Adipocyte (in vitro differentiated cells): ENCODE data around the gene DNMBP.
A peak's percentile ranks its signal among the peaks of the same experiment; 100 is the strongest.
"Not testable (repeated sequence)": the region's sequence is repeated elsewhere in the genome, so short reads cannot be mapped to it uniquely, and the experiment has no call there.

ENCODE experiments used
- DNase-seq: peaks from one replicate; pipeline ENCODE4 v3.0.0-alpha.2; 2015; ENCODE audit warnings: low read depth
- H3K27me3 ChIP-seq: replicated peaks from 2 replicates; pipeline ENCODE4 v1.7.0; 2013; ENCODE audit warnings: mild to moderate bottlenecking, low read length, moderate library complexity; ENCODE audit not compliant: control insufficient read depth, insufficient read depth
- H3K36me3 ChIP-seq: 2 replicates; pipeline ENCODE4 v1.7.0; 2013; ENCODE audit warnings: low read length, mild to moderate bottlenecking, moderate library complexity; ENCODE audit not compliant: control insufficient read depth, insufficient read depth, severe bottlenecking
- H3K4me1 ChIP-seq: 2 replicates; pipeline ENCODE4 v1.7.0; 2013; ENCODE audit warnings: mild to moderate bottlenecking, low read length, moderate library complexity; ENCODE audit not compliant: control insufficient read depth, insufficient read depth
- H3K4me3 ChIP-seq: 2 replicates; pipeline ENCODE4 v1.7.0; 2013; ENCODE audit warnings: mild to moderate bottlenecking, low read length, moderate library complexity
- H3K9ac ChIP-seq: 2 replicates; pipeline ENCODE4 v1.7.0; 2013; ENCODE audit warnings: mild to moderate bottlenecking, low read length, moderate library complexity
- H3K9me3 ChIP-seq: 2 replicates; pipeline ENCODE4 v1.7.0; 2013; ENCODE audit warnings: mild to moderate bottlenecking, low read length, moderate library complexity; ENCODE audit not compliant: control insufficient read depth

DNMBP gene

DNA sequence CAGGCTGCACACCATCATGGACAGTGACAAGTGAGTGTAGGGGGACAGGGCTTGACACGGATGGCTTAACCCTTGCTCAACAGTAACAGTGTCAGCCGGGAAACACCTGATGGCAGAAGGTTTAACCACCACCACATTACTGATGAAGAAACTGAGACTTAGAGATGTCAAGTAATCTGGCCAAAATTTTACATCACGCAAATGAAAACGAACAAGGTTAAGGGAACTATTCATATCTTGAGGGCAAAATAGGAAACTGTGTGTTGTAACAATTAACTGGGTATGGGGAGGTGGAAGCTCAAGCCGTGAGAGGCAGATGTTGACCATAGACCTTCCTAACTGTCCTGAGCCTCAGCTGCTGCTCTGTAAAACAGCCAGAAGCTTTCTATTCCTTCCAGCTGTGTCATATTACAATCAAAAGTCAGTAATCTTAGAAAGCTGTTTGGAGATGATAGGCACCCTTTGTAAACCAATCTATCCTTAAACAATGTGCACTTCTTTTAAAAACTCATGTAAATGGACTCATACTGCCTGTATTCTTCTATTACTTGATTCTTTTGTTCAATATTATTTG, 158.9 kb downstream of the DNMBP start:
- Histone ChIP-seq H3K4me3 (no peak overlapping the region), H3K9ac (no peak overlapping the region), H3K9me3 (peaks cover 8% of the 10 kb centered on the region)

GRCh38 chr10:99850021-99850766, 159.6 kb downstream of the DNMBP start:
- Histone ChIP-seq H3K9me3 (peaks cover 8% of the 10 kb centered on the region), H3K4me1 (peaks cover 19% of the 10 kb centered on the region), H3K27me3 (no peaks in the 10 kb centered on the region), H3K36me3 (peaks cover 49% of the 10 kb centered on the region), H3K4me3 (no peak overlapping the region), H3K9ac (no peak overlapping the region)
- DNase-seq: no peak

More for the DNA sequence above, 158.9 kb downstream of the DNMBP start:
- DNase-seq: peak; percentile 49
- Histone ChIP-seq H3K36me3 (peaks cover 49% of the 10 kb centered on the region), H3K4me1 (peaks cover 15% of the 10 kb centered on the region), H3K27me3 (no peaks in the 10 kb centered on the region)

GRCh38 chr10:99849536-99849935, 160.2 kb downstream of the DNMBP start:
- H3K9me3 ChIP-seq: peaks cover 8% of the 10 kb centered on the region
- no peak for DNase-seq
- no peak overlapping the region for H3K9ac ChIP-seq
- H3K36me3 ChIP-seq: peaks cover 49% of the 10 kb centered on the region
- no peak overlapping the region for H3K4me3 ChIP-seq
- no peaks in the 10 kb centered on the region for H3K27me3 ChIP-seq
- H3K4me1 ChIP-seq: peaks cover 22% of the 10 kb centered on the region

- Histone ChIP-seq H3K9me3 (peaks cover 8% of the 10 kb centered on the region), H3K36me3 (peaks cover 49% of the 10 kb centered on the region), H3K27me3 (no peaks in the 10 kb centered on the region), H3K4me1 (peaks cover 26% of the 10 kb centered on the region), H3K4me3 (no peak overlapping the region), H3K9ac (no peak overlapping the region)
- DNase-seq: no peak
These were observed 160.7 kb downstream of the DNMBP start for GRCh38 chr10:99849057-99849456.

DNA sequence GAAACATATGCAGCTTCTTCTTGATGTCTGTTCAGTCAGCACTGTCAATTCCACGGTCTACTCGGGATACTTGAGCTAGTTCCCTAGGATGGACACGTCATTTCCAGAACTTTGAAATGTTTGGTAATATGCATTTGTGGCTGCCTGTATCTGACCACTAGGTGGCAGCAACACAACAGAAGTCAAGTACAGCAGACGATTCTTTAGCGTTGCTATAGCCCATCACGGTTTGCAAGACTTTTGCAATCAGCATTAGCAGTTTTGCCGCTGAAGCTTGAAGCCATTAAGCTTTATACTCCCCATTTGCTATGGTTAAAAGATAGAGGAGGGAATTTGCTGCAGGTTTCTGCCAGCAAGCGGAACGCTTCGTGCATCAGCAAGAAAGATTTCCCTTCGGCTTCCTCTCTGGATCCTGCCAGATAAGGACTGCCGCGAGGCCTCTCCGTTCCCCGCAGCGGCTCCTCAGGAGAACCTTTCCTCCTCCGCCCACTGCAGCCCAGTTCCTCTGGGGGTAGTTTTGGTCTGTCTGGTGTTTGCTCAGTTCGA, 163.8 kb downstream of the DNMBP start:
- Histone ChIP-seq H3K27me3 (no peaks in the 10 kb centered on the region), H3K4me3 (peak overlapping the region; percentile 71), H3K36me3 (peaks cover 31% of the 10 kb centered on the region), H3K4me1 (peaks cover 36% of the 10 kb centered on the region), H3K9me3 (no peaks in the 10 kb centered on the region), H3K9ac (peak overlapping the region; percentile 87)
- DNase-seq: peak; percentile 96

- Histone ChIP-seq H3K9me3 (no peaks in the 10 kb centered on the region), H3K4me3 (peak overlapping the region; percentile 39), H3K27me3 (no peaks in the 10 kb centered on the region), H3K4me1 (peaks cover 36% of the 10 kb centered on the region), H3K9ac (peak overlapping the region; percentile 62), H3K36me3 (peaks cover 17% of the 10 kb centered on the region)
- no peak for DNase-seq
These were observed 165.3 kb downstream of the DNMBP start for GRCh38 chr10:99844433-99844955.

DNA sequence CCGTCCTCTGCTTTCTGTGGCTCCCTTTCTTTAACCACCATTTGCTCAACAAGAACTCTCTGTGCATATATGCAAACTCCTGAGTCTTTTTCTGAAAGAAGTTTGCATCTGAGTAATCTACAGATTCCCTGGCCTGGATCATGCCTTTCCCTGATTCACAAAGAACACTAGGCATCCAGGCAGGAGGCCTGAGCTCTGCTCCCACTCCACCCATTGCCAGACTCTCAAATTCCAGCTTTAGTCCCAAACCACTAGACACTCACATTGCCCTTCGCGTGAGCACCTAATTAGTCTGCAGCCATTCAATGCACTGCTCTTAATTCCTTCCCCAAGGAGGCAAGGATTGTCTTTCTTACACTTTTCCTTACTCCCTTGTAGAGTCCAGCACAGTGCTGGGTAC, 166.4 kb downstream of the DNMBP start:
- Histone ChIP-seq H3K27me3 (no peaks in the 10 kb centered on the region), H3K36me3 (peaks cover 6% of the 10 kb centered on the region)

DNA sequence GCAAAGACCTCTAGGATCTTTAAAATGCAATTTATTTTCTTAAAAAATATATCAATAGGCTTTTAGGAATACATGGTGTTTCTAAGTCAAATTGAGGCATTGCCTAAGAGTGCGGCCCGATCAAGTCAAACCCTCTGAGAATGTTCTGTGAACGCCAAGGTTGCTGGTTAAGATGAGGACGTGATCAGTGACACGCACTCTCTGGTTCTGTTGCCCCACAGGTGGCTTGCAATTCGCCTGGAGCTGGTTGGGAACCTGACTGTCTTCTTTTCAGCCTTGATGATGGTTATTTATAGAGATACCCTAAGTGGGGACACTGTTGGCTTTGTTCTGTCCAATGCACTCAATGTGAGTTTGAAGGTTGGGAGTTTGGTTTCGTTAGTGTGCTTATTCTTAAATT, 168.0 kb downstream of the DNMBP start:
- H3K27me3 ChIP-seq: no peaks in the 10 kb centered on the region
- no peak overlapping the region for H3K9ac ChIP-seq
- no peaks in the 10 kb centered on the region for H3K36me3 ChIP-seq
- H3K9me3 ChIP-seq: no peaks in the 10 kb centered on the region
- H3K4me1 ChIP-seq: peaks cover 33% of the 10 kb centered on the region
- DNase-seq: no peak
- no peak overlapping the region for H3K4me3 ChIP-seq

More for the DNA sequence above, 166.4 kb downstream of the DNMBP start:
- DNase-seq: peak; percentile 18
- Histone ChIP-seq H3K9me3 (no peaks in the 10 kb centered on the region), H3K4me1 (peaks cover 36% of the 10 kb centered on the region), H3K9ac (peak overlapping the region; percentile 62), H3K4me3 (peak overlapping the region; percentile 39)

- not testable (repeated sequence) for H3K9ac ChIP-seq, H3K36me3 ChIP-seq, H3K4me3 ChIP-seq, H3K9me3 ChIP-seq, H3K27me3 ChIP-seq, DNase-seq
- peaks cover 24% of the 10 kb centered on the region for H3K4me1 ChIP-seq
These were observed 168.9 kb downstream of the DNMBP start for GRCh38 chr10:99840859-99841258.

- Histone ChIP-seq H3K36me3 (peaks cover 36% of the 10 kb centered on the region), H3K27me3 (no peaks in the 10 kb centered on the region), H3K9me3 (no peaks in the 10 kb centered on the region), H3K4me3 (no peak overlapping the region), H3K4me1 (peaks cover 19% of the 10 kb centered on the region), H3K9ac (no peak overlapping the region)
- no peak for DNase-seq
These were observed 173.0 kb downstream of the DNMBP start for GRCh38 chr10:99836711-99837110.

GRCh38 chr10:99835947-99836346, 173.8 kb downstream of the DNMBP start:
- no peak overlapping the region for H3K4me3 ChIP-seq
- H3K4me1 ChIP-seq: peaks cover 19% of the 10 kb centered on the region
- no peaks in the 10 kb centered on the region for H3K9me3 ChIP-seq
- DNase-seq: no peak
- no peaks in the 10 kb centered on the region for H3K27me3 ChIP-seq
- no peak overlapping the region for H3K9ac ChIP-seq
- peaks cover 41% of the 10 kb centered on the region for H3K36me3 ChIP-seq
